NT2/D1 (cell line): ENCODE measurements around the gene EIF1.

ENCODE experiments used
- SUZ12 ChIP-seq: IDR thresholded peaks from 2 replicates; pipeline ENCODE4 v1.6.1; 2011; ENCODE audit not compliant: insufficient read length, insufficient read depth; ENCODE audit errors: extremely low read depth
- YY1 ChIP-seq: IDR thresholded peaks from 2 replicates; pipeline ENCODE4 v1.6.1; 2011; ENCODE audit not compliant: insufficient read length, insufficient read depth
- ZNF274 ChIP-seq: IDR thresholded peaks from 2 replicates; pipeline ENCODE4 v1.6.1; 2011; ENCODE audit warnings: mild to moderate bottlenecking, low read depth, low read length

DNA sequence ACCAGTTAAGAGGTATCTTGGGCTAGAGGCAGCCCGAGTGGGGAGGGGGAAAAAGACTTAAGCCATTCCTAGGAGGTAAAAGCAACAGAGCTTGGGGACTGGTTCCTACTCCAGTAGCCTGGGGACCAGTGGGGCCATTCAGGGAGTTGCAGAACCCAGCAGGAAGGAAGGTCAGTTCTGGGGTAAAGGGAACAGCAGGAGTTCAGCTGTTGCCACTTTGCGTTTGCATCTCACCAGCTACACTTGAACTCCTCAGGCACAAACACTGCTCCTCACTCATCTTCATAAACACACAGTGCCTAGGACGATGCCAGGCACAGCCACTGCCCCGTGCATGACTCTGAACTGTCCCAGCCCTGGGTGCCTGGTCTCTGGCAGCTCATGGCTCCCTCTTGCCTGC, 41.8 kb downstream of the EIF1 start:
- TF ChIP-seq YY1 (no peak), ZNF274 (no peak), SUZ12 (no peak)
